Left lung (tissue), 10 donors: ENCODE measurements around the gene RAB26. TPM values are rescaled to one million over a fixed set of nuclear protein-coding genes. Genes with fewer than 3 reads are reported as not detected.

ENCODE experiments used
- ATAC-seq: fragments of 200-7000 bp; cut with Tn5 transposase; one replicate; pipeline ENCODE4 v1.9.1; 2020; ENCODE audit warnings: moderate library complexity
- DNase-seq, 4 donors: peaks; one replicate each; pipeline ENCODE4 v3.0.0-alpha.2; 2013 to 2020
- H3K27ac ChIP-seq, 2 donors: fragments of 200-600 bp; sonication (generic) in 1 of 2; one replicate each; pipeline versions ENCODE4 v1.5.0 to v1.8.0; 2020 to 2021
- H3K27me3 ChIP-seq, 2 donors: fragments of 200-600 bp; sonication (generic) in 1 of 2; one replicate each; pipeline versions ENCODE4 v1.5.0 to v1.8.0; 2020 to 2021
- H3K36me3 ChIP-seq, 2 donors: fragments of 200-600 bp; sonication (generic) in 1 of 2; one replicate each; pipeline versions ENCODE4 v1.5.0 to v1.8.0; 2020 to 2021
- H3K4me1 ChIP-seq, 2 donors: fragments of 200-600 bp; one replicate each; pipeline ENCODE4 v1.8.0; 2021
- H3K4me3 ChIP-seq, 2 donors: fragments of 200-600 bp; sonication (generic) in 1 of 2; one replicate each; pipeline versions ENCODE4 v1.5.0 to v1.8.0; 2020 to 2021; ENCODE audit warnings: mild to moderate bottlenecking in 1 of 2
- H3K9me3 ChIP-seq, 2 donors: fragments of 200-600 bp; sonication (generic) in 1 of 2; one replicate each; pipeline versions ENCODE4 v1.5.0 to v1.8.0; 2020 to 2021
- CTCF ChIP-seq, 2 donors: fragments of 200-600 bp; sonication (generic) in 1 of 2; IDR thresholded peaks; one replicate each; pipeline versions ENCODE4 v1.5.0 to v1.8.0; 2021; ENCODE audit warnings: antibody characterized with exemption in 2 of 2
- intact Hi-C, 2 donors: fragments of 100-400 bp; cut with DNase I; formaldehyde crosslinking; loops; one replicate each; pipeline versions ENCODE4 v1.11.2 to v1.14.2; 2022
- polyA plus RNA-seq, 6 donors: library from polyadenylated mRNA; unstranded; fragments of 120-200 nt; gene quantifications; one replicate each; pipeline ENCODE4 v1.2.1, GENCODE V29; 2013; ENCODE audit not compliant: insufficient read length in 6 of 6
- total RNA-seq, 2 donors: library from RNA; stranded (reverse); fragmentation: NEBNext Ultra II Directional; extraction: Animal tissue kit (Norgen Biotek cat#: 25700); gene quantifications; one replicate each; pipeline ENCODE4 v1.2.1, GENCODE V29; 2021
- donor health status: DM: no; HTN: yes; CAD: no.
- donor health status: DM: no; HTN: no; CAD: no.

RAB26 gene
- total and polyA plus RNA-seq, 8 donors, result 0.73 to 1.9 (median 1.4) TPM

GRCh38 chr16:2165861-2166260 lies 17.4 kb downstream of the RAB26 start:
- Histone ChIP-seq H3K27me3 (no peaks in the 10 kb centered on the region), H3K27ac (no peak overlapping the region), H3K9me3 (no peaks in the 10 kb centered on the region), H3K4me1 (peaks cover 3 to 4% of the 10 kb centered on the region in 2 donors), H3K4me3 (no peak overlapping the region), H3K36me3 (peaks cover 0 to 71% of the 10 kb centered on the region in 2 donors)
- DNase-seq (no peak), ATAC-seq (no peak)
- intact Hi-C loops, result no loop called here
- TF ChIP-seq CTCF (IDR thresholded peaks at IDR 0.05), result no peak

GRCh38 chr16:2166263-2167067 lies 18.0 kb downstream of the RAB26 start:
- no peak overlapping the region for H3K27ac ChIP-seq
- no peaks in the 10 kb centered on the region for H3K27me3 ChIP-seq
- H3K4me3 ChIP-seq, result no peak overlapping the region
- peaks cover 0 to 3% of the 10 kb centered on the region in 2 donors for H3K4me1 ChIP-seq
- DNase-seq (no peak), ATAC-seq (no peak)
- intact Hi-C loops, result no loop called here
- TF ChIP-seq CTCF (IDR thresholded peaks at IDR 0.05), result no peak
- H3K36me3 ChIP-seq, result peaks cover 0 to 74% of the 10 kb centered on the region in 2 donors
- no peaks in the 10 kb centered on the region for H3K9me3 ChIP-seq

GRCh38 chr16:2167068-2167638 lies 18.7 kb downstream of the RAB26 start:
- Histone ChIP-seq H3K4me3 (no peak overlapping the region), H3K27ac (no peak overlapping the region), H3K27me3 (no peaks in the 10 kb centered on the region), H3K4me1 (peaks cover 0 to 1% of the 10 kb centered on the region in 2 donors), H3K9me3 (no peaks in the 10 kb centered on the region), H3K36me3 (peaks cover 0 to 80% of the 10 kb centered on the region in 2 donors)
- TF ChIP-seq CTCF (IDR thresholded peaks at IDR 0.05), result no peak
- DNase-seq (no peak), ATAC-seq (no peak)
- intact Hi-C loops, result no loop called here

- no peaks in the 10 kb centered on the region for H3K9me3 ChIP-seq
- ATAC-seq (peak; percentile 35), DNase-seq (no peak)
- TF ChIP-seq CTCF (IDR thresholded peaks at IDR 0.05), result no peak
- peaks cover 0 to 95% of the 10 kb centered on the region in 2 donors for H3K36me3 ChIP-seq
- no peaks in the 10 kb centered on the region for H3K4me1 ChIP-seq
- H3K4me3 ChIP-seq, result peak overlapping the region; percentile 9 to 41
- H3K27me3 ChIP-seq, result no peaks in the 10 kb centered on the region
- H3K27ac ChIP-seq, result peak overlapping the region; percentile 78 to 84
- intact Hi-C loops, result no loop called here
These were observed 21.7 kb downstream of the RAB26 start for GRCh38 chr16:2170080-2170479.
